ENCODE results near the gene GPBP1L1.
"Not testable (repeated sequence)": the region's sequence is repeated elsewhere in the genome, so short reads cannot be mapped to it uniquely, and the experiment has no call there.

Gene GPBP1L1, protein sequence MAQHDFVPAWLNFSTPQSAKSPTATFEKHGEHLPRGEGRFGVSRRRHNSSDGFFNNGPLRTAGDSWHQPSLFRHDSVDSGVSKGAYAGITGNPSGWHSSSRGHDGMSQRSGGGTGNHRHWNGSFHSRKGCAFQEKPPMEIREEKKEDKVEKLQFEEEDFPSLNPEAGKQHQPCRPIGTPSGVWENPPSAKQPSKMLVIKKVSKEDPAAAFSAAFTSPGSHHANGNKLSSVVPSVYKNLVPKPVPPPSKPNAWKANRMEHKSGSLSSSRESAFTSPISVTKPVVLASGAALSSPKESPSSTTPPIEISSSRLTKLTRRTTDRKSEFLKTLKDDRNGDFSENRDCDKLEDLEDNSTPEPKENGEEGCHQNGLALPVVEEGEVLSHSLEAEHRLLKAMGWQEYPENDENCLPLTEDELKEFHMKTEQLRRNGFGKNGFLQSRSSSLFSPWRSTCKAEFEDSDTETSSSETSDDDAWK

DNA sequence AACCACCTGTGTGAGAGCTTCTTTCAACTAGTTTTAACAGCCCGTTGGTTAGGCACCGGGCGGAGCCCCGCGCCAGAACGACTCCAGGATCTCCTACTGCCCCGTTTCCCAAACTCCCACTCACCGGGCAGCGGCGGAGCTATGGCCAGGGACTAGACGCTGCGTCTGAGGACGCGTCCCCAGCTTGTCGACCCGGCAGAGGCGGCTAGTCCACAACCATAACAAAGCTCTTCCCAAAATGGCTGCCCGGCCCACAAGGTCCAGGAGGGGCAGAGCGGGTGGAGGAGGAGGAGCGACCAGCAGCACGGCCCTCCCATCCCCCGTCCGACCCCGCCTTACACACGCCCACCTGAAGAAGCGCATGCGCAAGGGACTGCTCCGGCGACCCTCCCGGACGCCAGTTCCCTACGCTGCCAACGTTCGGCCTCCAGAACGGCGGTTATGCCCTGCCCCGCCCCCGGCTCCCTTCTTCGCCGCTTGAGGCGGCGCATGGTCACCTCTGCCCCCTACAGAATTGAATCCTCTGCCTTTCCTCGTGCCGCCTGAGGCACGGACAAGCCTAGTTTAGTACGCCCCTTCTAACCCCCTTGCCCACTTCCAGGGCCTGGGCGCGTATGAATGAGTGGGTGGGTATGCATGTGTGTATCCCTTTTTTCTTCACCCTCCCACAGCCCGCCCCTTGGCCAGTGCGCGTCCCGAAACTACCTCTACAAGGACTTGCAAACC is at the start of gene GPBP1L1:
TSS of gene GPBP1L1 (minus strand) at position 246 of the 726 bp plus-strand sequence. CDS start 27,446 bp downstream, outside the sequence.
- peak; percentile 97 for DNase-seq

DNA sequence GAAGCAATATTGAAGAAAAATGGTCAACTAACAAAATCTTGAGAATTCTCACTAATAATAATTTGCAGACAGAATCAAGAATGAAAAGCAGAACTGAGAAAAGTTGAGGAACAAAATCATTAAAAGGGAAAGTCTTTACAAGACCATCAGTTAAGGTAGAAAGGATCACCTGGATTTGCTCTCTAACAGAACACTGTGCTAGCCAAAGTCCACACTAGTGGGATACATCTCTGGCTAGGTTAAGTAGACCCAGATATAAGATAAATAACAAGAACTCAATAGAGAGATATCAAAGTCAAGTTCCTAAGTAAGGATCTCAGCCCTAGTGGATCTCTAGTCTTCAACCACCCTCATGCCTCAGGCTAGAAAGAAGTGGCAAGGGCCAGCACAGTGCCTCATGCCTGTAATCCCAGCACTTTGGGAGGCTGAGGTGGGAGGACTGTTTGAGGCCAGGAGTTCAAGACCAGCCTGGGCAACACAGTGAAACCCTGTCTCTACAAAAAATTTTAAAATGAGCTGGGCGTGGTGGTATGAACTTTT is 44.5 kb upstream of the GPBP1L1 start:
- no peak for DNase-seq

DNA sequence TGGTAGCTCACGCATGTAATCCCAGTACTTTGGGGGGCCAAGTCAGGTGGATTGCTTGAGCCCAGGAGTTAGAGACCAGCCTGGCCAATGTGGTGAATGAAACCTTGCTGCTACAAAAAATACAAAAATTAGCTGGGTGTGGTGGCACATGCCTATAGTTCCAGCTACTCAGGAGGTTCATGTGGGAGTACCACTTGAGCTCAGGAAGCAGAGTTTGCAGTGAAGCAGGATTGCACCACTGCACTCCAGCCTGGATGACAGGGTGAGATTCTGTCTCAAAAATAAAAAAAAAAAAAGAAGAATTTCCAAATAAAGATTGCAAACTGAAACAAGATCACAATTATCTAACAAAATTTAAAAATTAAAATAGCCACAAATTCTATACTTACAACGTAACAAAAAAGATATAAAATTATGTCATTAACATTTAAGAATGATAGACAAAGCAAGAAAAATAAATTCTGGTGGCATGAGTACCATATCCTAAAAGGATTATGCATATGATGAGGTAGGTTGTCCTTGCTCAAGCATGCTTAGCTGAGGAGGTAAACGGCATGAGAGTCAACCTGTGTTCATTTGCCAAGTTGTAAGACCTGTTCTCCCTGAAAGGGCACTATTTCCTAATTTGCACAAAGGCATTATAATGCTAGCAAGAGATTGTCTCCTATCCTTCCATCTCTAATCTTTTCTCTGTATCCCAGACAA is 43.9 kb upstream of the GPBP1L1 start:
- DNase-seq, result no peak

DNA sequence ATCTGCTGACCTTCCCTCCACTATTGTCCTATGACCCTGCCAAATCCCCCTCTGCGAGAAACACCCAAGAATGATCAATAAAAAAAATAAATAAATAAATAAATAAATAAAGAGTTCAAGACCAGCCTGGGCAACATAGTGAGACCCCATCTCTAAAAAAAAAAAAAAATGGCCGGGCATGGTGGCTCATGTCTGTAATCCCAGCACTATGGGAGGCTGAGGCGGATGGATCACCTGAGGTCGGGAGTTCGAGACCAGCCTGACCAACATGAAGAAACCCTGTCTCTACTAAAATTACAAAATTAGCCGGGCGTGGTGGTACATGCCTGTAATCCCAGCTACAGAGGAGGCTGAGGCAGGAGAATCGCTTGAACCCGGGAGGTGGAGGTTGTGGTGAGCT is 39.7 kb upstream of the GPBP1L1 start:
- DNase-seq, result not testable (repeated sequence)

DNA sequence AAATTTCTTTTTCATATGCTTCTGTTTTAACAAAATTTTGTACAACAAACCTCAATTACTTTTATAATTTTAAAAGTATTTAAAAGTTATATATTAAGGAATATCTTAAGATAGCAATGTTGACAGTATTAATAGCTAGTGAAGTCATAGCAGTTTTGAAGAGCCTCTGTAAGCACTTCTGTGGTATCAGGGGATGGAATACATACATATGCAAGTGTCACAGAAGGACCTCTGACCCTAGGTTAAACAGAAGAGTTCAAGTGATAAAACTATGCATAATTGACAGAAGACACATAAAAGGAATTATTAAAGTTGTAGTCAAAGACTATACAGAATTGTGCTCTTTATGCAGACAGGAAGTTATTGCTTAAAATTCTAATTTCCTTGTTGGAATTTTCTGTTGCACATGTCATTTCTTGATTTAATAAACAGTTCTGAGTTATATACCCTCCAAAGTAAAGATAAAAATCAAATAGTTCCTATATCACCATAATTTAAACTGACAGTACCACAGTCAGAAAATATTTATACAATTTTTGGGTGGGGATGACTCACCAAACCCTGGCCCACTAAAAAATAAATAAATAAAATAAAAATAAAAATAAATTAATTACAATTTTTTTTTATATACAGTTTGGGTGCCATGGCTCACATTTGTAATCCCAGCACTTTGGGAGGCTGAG is 37.1 kb upstream of the GPBP1L1 start:
- DNase-seq, result no peak

DNA sequence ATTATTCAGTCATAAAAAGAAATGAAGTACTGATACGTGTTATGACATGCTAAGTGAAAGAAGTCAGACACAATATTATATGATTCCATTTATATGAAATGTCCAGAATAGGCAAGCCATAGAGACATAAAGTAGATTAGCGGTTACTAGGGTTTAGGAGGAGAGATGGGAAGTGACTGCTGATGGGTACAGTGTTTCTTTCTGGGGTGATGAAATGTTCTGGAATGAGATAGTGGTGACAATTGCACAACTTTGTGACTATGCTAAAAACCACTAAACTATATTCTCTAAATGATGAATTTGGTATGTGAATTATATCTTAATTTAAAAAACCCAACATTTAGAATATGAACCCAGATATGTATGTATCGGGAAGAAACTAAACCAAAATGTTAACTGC is 36.5 kb upstream of the GPBP1L1 start:
- no peak for DNase-seq

DNA sequence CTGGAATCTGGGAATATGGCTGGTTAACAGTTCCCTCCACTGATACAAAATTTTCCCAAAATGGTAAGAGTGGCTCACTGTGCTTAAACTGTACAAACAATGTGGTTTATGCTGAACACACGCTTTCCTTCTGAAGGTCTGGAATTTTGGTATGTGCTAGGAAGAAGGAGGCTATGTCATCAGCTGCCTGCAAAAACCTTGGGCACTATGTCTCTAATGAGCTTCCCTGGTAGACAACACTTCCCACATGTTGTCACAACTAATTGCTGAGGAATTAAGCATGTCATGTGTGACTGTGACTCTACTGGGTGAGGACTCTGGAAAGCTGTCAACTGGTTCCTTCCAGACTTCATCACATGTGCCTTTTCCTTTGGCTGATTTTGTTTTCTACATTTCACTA is 34.9 kb upstream of the GPBP1L1 start:
- no peak for DNase-seq

DNA sequence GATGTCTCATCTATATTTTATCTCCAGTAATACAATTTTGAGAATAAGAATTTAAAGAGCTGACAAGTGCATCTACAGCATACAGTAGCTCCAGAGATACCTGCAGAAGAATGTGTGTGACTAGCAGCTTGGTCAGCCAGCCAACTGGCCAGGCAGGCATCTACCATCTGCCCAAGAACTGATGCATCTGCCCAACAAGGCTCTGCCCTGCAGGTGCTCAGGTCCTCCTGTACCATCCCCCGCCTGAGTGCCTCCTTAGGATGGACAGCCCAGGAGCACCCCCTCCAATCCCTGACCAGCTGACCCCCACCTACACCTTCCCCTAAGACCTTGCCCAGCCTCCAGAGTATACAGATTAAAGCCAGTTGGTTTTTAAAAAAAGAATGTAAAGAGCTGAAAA is 32.0 kb upstream of the GPBP1L1 start:
- no peak for DNase-seq

DNA sequence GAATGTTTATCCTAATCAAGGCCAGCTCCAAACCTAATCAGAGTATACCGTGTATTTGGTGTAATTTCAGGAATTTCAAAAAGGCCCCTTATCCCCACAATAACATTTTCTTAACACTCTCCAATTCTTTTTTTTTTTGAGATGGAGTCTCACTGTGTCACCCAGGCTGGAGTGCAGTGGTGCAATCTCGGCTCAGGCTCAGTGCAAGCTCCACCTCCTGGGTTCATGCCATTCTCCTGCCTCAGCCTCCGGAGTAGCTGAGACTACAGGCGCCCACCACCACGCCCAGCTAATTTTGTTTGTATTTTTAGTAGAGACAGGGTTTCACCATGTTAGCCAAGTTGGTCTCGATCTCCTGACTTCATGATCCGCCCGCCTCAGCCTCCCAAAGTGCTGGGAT is 31.1 kb upstream of the GPBP1L1 start:
- not testable (repeated sequence) for DNase-seq

DNA sequence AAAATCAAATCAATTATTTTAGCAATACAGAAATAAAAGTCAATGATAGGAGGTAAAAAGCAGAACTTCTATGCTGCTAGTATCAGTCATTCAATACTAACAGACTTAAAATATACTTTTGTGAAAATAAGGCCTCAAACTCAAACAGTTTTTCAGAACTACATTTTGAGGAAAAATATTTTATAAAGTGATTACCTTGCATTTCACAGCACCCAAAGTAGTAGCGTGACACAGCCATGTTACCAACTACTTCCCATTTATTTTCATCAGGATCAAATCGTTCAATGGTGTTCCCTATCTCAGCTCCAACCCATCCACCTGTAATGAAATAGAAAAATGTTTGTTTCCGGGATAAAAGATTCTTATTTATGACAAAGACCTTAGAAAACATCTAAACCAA is 30.4 kb upstream of the GPBP1L1 start:
- no peak for DNase-seq

DNA sequence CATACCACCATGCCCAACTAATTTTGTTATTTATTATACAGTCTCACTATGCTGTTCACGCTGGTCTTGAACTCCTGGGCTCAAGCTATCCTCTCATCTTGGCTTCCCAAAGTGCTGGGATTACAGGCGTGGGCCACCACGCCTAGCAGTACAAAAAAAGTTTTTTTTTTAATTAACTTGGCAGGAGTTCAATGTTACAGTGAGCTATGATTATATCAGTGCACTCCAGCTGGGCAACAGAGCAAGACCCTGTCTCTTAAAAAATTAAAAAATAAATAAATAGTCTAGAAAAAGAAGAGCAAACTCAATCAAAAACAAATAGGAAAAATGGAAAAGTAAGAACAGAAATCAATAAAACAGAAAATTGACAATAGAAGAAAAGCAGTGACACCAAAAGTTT is 27.4 kb upstream of the GPBP1L1 start:
- DNase-seq, result no peak

DNA sequence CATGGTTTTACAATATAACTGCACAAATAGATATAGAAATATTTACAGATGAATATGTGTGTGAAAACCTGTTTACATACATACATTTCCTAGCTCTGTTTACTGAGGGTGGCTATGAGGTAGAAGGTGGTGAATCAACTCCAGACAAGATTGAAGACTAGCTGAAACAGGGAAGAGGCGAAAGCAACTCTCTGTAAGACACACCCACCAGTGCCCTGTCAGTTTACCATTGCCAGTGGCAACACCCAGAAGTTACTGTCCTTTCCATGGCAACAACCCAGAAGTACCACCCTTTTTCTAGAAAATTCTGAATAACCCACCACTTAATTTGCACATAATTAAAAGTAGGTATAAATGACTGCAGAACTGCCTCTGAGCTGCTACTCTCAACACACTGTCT is 18.3 kb upstream of the GPBP1L1 start:
- no peak for DNase-seq

DNA sequence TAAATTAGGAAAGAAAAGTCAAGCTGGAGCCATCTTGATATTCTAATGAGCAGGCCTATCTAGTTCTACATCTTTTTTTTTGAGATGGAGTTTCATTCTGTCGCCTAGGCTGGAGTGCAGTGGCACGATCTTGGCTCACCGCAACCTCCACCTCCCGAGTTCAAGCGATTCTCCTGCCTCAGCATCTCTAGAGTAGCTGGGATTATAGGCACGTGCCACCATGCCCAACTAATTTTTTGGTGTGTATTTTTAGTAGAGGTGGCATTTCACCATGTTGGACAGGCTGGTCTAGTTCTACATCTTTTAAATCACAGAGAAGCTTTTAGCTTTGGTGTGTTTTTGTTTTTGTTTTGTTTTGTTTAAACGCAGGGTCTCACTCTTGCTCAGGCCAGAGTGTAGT is 8.5 kb upstream of the GPBP1L1 start:
- no peak for DNase-seq

DNA sequence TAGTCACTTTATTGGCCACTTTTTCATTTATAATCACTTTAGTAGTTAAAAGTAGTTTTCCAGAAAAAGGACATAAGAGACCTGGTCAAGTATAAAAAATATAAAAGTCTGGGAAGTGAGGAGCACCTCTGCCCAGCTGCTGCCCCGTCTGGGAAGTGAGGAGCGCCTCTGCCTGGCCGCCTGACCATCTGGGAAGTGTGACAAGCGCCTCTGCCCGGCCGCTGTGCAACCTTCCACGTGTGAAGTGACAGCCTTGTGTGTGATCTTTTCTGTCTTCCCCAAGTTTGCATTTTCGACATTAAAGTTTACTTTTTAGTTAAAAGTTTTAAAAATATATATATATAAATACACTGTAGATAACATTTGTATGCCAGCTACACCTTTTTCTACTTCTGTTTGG is 7.5 kb upstream of the GPBP1L1 start:
- not testable (repeated sequence) for DNase-seq

DNA sequence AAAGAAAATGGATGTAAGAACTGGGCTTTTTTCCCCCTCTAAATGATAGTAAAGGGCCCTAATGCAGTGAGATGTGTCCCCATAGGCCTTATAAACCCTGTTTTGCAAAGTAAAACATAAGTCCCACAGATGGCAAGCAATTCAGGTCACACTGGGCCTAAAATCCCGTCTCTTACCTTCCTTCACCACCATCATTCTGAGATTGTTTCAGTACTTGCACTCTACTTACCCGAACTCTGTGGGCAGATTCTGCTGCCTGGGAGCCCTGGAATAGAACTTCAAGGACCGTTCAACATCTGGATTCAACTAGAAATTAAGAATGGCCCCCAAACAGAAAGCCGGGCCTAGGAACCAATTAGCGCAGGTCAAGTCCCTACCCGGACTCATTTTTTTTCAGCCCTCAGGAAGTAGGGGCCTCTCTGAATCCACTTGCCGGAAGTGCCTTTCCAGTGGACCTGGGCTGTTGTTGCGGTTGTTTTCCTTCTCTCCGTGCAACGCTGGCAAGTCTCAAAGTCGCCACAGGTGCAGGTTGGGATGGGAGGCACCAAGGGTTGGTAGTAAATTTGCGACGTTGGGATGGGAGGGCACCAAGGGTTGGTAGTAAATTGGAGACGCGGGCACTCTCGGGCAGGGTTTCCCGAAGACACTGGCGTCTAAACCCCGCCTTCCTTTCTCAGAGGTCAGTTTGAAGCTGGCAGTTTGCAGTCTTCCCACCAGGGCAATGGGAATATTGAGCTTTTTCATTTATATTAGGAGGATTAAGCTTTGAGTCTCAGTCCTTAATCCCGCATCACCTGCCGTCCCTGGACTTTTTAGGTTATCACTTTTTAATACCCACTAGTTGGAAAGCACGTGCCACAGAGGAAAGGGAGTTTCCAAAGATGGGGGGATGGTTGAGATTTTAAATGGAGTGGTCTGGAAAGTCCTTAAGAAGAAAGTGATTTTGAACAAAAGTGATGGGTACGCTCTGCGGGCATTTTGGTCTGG is 1.7 kb upstream of the GPBP1L1 start, which contains the start of gene TMEM69:
TSS of gene TMEM69 (plus strand) at position 428 of the 987 bp plus-strand sequence. CDS start 2,888 bp downstream, outside the sequence.
- DNase-seq, result peak; percentile 66 to 82

DNA sequence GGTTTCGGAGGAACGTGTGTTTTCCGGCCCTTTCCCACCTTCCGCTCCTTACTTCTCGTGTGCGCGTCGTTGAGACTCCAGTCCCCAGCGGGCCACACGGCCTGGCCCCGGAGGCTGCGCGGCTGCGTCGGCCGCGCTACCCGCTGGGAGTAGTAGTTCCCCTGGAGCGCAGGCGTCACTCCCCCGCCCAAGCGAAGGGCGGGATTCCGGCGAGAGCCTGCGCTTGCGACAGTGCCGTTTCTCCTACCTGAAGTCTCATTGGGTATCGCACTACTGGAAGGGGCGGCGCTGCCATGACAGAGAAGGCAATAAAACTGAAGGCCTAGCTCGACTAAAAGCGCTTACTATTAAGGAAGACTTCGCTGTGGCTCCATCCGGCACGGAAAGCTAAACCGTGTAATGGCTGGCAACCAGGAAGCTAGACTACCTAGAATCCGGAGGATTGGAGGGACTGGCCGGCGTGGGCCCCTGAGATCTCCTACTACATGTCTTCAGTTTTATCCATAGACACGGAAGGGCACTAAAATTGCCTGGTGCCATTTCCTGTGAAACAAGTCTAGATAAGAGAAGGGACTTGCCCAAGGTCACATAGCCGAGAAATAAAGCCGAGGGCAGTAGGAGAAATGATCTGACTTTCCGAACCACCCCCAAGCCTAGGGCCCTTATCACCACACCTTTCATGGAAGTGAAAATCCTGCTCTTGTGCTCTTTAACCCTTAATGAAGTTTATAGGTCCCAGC is 851 bp upstream of the GPBP1L1 start:
- DNase-seq, result peak; percentile 97 to 98

DNA sequence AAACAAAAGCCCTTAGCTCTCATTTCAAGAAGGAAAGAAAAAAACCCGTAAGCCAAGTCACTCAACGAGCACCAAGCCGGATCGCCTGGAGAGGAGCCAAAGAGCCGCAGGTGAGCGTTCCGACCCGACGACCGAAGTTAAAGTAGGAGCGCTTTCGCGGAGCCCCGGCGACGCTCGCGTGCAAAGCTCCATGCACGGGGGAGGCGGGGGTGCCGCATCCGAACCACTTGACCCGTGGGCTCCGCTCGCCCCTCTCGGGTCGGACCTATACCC is 382 bp downstream of the GPBP1L1 start:
- DNase-seq, result no peak

DNA sequence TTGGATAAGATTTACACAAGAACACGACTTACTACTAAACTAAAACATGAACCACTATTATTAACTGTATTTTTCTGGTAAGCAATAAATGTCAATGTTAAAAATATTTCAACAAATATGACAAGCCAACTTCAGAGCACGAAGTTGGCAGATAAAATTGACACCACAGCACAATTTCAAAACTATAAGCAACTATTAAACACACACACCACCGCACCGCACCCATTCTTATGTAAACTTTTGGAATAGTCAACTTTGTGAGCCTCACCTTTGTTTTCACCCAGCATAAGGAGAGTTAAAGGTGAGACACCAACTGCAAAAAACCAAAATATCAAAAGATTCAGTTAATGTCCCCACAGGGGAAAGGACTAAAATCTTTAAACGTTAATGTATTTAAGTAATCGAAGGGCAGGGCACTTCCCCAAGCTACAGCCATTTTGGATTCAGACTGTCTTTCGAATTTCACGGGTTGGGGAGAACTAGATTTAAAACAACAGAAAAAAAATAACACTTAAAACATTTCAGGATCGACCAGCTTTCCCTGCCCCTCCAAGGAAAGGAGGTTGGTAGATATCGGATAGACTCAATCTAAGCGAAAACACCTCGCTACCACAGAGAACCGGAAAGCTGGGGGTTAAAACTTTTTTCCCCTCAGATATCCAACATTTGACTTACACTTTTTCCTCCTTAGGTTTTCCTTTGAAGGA is 872 bp downstream of the GPBP1L1 start:
- DNase-seq, result no peak

DNA sequence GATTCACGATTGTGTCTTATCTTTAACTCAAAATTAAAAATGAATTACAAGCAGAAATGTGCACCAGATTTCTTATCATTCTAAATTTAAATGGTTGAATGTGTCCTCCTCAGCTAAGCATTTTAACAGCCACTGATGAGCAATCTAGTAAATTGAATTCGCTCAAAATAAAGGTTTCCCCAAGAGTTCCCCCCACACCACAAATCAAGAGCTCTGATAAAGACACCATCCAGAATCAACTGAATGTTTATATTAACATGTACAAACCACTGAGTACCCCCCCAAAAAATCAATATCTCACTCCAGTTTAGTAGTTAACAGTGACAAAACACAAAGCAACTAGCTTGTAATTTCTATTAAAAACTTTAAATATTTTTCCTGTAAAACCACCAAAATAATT is 1.9 kb downstream of the GPBP1L1 start:
- no peak for DNase-seq

DNA sequence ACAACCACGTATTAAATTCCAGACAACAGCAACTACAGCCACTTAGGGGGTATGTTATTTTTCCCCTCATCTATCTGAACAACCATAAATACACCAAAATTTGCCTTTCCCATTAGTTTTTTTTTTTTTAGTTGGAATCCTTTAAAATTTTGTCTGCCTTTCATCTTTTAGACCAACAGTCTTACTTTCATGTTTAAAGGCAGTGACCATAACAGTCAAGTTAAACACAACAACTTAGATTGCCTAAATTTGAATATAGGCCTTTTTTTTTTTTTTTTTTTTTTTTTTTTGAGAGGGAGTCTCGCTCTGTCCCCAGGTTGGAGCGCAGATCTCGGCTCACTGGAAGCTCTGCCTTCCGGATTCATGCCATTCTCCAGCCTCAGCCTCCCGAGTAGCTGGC is 3.4 kb downstream of the GPBP1L1 start:
- no peak for DNase-seq

All from hippocampal formation (tissue), 2 donors.